ENCODE data around the gene CERKL.

CERKL gene

DNA sequence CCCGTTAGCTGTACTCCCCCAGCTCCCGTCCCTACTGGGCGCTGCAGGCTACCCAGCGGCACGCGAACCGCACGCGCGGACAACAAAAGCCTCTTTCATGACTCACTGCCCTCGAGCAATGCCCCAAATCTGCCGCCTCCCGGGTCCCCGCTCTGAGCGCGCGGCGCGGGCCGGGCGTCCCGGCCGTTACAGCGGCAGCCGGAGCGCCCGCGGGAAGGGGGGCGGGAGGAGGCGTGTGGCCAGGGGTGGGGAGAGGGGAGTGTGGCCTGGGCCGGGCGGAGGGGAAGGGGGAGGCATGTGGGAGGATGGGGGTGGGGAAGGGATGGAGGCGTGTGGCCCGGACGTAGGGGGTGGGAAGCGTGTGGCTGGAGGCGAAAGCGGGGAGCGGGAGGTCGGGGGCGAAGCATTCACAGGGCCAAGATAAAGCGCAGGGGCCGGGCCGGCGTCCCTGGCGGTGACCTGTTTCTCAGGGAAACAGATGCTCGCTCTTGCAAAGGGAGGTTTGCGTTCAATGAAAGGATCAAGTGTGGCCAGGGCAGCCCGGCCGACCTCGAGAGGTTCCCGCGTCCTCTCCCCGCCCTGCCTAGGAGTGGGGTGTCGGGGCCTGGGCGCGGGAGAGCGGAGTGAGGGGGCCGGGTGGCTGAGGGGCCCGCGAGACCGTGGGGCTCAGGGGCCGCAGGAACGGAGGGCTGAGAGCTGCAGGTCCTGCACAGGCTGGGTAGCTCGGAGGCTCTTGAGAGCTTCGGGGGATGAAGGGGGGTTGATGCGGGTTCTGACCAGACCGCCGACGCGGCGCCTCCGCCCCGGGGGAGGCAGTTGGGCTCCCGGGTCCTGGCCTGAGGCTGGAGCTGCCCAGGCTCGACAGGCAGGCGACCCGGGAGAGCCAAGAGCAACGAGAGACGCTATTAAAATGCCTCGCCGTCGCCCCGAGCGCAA is 26.9 kb upstream of the CERKL start:
- DNase-seq (ENCODE audit: insufficient read length) (no peak), FAIRE-seq (no peak)
- TF ChIP-seq TAF1 (IDR thresholded peaks at IDR 0.05; ENCODE audit: borderline replicate concordance, low read depth, low read length) (no peak), POLR2AphosphoS5 (IDR thresholded peaks at IDR 0.05; ENCODE audit: low read depth, low read length) (no peak), POLR2A (IDR thresholded peaks at IDR 0.05; ENCODE audit: low read depth, low read length) (no peak)

DNA sequence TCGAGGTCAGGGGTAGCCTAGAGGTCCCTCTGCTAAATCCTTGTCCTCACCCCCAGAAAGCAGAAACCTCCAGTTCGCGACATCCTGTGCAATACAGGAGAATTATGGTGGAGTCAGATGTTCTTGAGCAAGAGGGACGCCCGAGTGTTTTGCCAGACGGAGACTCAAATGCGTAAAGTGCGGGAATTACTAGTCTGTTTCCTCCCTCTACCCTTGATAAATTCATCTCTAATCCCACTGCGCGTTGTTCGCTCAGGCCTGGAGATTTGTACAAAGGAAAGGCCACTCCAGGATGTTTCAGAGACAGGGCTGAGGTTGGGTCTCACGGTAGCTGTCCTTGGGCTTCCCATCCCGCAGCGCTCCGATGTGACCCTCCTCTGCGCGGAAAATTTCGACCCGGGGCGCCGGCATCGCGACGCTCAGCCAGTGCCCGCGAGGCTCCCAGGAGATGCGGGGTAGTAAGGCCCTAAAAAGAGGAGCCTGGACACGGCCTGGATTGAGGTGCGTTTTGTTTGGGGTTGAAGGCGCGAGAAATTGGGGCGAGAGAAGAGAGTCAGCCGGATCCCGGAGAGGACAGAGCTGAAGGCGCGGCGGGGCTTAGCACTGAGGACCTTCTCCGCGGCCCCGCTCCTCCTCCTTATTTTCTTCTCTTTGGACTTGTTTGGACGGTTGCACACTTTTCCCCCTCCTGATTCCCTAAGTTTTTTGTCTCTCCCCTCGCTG is 26.1 kb upstream of the CERKL start:
- DNase-seq (ENCODE audit: insufficient read length) (no peak), FAIRE-seq (no peak)
- TF ChIP-seq POLR2AphosphoS5 (IDR thresholded peaks at IDR 0.05; ENCODE audit: low read depth, low read length) = no peak
- no peak for TF ChIP-seq TAF1 (IDR thresholded peaks at IDR 0.05; ENCODE audit: borderline replicate concordance, low read depth, low read length)
- TF ChIP-seq POLR2A (IDR thresholded peaks at IDR 0.05; ENCODE audit: low read depth, low read length) = no peak

DNA sequence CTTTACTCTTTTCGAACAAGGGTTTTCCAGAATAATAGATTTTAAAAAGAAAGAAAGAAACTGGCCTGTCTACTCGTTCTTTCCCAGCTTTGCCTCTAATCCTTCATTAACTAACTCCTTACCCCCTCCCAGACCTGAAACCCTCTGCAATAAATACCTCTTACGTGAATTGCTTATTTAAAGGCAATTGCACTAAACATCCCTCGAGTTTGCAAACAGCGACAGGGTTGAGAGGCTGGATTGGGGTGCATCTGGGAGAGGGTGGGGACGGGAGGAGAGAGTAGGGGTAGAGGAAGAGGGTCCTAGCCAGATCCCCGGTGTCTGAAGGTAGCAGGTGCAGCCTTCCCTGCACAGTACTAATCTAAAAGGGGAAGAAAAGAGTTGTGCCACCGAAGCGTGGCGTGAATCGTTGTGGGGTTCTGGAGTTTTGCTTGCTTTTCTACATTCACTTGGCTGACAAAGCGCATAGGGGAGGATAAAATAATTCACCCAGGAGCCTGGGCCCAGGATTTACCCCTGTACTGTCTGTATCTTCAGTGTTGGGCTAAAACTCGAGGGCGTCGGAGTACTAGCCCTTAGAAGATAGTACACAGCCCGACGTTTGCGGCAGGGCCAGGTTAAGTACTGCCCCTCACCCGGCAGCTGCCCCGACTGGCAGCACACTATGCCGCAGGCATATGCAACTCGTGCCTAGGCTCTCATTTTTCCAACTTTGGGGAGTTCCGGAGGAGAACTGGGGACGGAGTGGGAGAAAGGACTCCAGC is 25.3 kb upstream of the CERKL start:
- no peak for TF ChIP-seq POLR2A (IDR thresholded peaks at IDR 0.05; ENCODE audit: low read depth, low read length)
- TF ChIP-seq POLR2AphosphoS5 (IDR thresholded peaks at IDR 0.05; ENCODE audit: low read depth, low read length) = no peak
- TF ChIP-seq TAF1 (IDR thresholded peaks at IDR 0.05; ENCODE audit: borderline replicate concordance, low read depth, low read length) = no peak
- DNase-seq (ENCODE audit: insufficient read length) (no peak), FAIRE-seq (no peak)

DNA sequence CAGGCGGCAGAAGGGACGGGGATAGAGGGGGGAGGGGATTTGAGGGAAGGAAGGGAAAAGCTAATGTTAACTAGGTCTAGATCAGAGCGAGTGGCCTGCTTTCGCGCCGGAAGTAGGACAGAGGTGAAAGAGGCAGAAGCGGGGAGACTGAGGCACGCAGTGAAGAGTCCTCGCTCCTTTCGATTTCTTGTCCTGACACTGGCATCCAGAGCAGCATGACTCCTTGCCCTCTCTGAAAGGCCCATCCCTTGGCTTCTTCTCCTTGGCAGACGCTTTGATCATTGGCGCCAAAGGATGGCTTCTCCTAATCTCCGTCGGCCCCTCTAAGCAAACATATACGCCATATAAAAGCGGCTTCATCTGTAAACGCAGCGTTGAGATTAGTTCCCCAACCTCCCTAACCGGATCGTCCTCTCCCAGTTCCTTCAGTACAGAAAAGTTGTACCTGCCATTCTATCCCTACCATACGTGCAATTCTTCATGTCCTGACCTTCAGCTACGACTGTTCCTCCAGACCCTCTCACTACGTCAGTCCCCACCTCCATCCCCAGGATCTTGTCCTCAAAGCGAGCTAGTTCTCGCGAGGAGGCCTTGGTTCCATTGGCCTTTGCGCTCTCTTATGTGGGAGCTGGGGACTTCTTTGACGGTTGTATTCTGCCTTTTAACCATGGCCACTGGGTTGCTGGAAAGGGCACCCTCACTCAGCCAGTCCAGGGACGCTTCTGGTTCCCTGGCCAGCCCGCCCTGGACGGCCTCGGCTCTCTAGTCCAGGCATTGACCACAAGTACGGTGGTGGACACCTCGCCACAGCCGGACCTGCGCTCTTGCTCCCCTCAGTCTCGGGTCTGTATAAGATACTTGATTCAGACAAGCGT is 24.3 kb upstream of the CERKL start:
- no peak for TF ChIP-seq POLR2AphosphoS5 (IDR thresholded peaks at IDR 0.05; ENCODE audit: low read depth, low read length)
- TF ChIP-seq TAF1 (IDR thresholded peaks at IDR 0.05; ENCODE audit: borderline replicate concordance, low read depth, low read length) = no peak
- no peak for TF ChIP-seq POLR2A (IDR thresholded peaks at IDR 0.05; ENCODE audit: low read depth, low read length)
- no peak for FAIRE-seq
- DNase-seq (ENCODE audit: insufficient read length) = no peak

DNA sequence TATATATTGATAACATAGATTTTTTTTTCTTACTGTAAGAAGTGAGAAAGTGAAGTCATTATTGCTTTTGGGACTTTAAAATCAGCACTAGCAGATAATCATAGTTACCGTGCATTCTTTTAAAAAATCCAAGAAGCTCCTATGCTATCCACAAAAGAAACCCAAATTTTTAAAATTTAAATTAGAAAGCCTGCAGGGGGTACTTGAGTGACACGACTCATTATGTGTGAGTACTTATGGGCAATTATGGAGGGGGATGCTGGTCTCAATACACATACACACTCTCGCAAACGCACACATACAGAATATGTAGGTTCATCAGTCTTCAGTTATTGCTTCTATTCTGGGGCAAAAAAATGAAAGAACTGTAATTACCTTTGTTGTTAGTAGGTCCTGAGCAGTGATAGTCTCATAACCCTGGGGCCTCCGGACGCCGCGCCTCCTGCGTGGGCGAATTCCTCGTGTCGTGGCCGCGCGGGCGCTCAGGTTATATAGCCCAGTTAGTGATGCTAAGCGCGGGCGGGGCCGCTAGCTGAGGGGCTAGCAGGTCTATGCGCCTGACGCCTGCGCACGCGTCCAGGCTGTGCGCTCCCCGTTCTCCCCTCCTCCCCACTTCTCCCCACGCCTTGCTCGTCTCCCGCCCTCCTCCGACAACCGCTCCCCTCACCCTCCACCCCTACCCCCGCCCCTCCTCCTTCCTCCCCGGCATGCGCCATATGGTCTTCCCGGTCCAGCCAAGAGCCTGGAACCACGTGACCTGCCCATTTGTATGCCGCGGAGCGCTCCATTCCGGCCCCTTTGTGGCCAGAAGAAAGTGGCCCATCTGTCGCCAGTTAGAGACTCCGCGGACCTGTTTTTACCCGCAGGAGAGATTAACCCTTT is 23.4 kb upstream of the CERKL start, which contains the start of gene NEUROD1:
NEUROD1 (minus strand) TSS at position 463 of the 882 bp plus-strand sequence. CDS start 1,657 bp downstream, outside the sequence.
- TF ChIP-seq POLR2AphosphoS5 (IDR thresholded peaks at IDR 0.05; ENCODE audit: low read depth, low read length) (no peak), TAF1 (IDR thresholded peaks at IDR 0.05; ENCODE audit: borderline replicate concordance, low read depth, low read length) (no peak), POLR2A (IDR thresholded peaks at IDR 0.05; ENCODE audit: low read depth, low read length) (no peak)
- no peak for DNase-seq (ENCODE audit: insufficient read length)
- no peak for FAIRE-seq

DNA sequence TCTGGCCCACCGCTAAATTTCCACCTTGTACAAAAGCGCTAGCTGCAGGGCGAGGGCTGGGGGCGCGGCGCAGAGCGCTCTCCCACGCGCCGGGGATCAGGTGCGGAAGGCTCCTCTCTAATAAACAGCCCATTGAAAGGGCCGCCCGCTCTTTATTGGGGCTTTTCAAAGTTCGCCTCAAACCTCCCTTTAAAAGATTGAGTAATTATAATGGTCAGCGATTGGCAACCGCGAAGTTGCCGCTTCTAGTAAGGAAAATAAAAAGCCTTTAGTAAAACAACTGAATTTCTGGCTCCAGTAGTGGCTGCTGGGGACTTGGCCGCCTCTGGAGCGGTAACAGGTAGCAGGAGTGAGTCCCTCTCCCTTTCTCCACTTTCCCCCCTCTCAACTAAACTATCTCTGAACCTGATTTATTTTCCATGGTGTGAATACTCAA is 22.7 kb upstream of the CERKL start:
- no peak for TF ChIP-seq POLR2AphosphoS5 (IDR thresholded peaks at IDR 0.05; ENCODE audit: low read depth, low read length)
- no peak for TF ChIP-seq POLR2A (IDR thresholded peaks at IDR 0.05; ENCODE audit: low read depth, low read length)
- no peak for TF ChIP-seq TAF1 (IDR thresholded peaks at IDR 0.05; ENCODE audit: borderline replicate concordance, low read depth, low read length)
- no peak for DNase-seq (ENCODE audit: insufficient read length)
- no peak for FAIRE-seq

DNA sequence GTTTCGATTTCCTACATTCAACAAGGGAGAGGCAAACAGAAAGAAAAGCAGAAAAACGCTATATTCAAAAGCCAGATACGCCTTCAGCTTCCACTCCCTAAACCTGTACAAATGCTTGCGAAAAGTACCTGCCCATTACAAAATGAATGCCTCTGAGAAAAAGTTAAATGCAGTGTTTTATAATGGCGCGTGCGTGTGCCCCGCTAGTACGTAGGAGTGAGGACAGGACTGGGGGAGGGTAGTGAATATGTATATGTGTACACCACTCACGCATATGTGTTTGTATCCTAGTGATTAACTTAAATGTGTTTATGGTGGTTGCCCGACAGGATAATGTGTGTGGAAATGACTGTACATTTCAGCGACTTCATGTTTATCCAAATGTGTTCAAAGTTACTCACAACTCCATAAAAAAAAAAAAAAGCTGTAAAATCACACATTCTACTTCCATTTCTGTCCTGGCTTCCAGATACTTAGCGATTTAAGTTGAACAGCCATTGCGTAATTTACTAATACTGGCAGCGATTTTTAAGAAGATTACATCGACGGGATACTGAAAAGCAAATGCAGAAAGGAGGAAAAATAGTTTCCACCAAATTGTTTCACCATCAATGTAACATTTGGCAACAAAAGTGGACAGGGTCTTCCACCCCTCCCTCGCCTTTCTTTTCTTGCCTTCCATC is 22.1 kb upstream of the CERKL start:
- FAIRE-seq (no peak), DNase-seq (ENCODE audit: insufficient read length) (no peak)
- no peak for TF ChIP-seq TAF1 (IDR thresholded peaks at IDR 0.05; ENCODE audit: borderline replicate concordance, low read depth, low read length)
- TF ChIP-seq POLR2AphosphoS5 (IDR thresholded peaks at IDR 0.05; ENCODE audit: low read depth, low read length) = no peak
- no peak for TF ChIP-seq POLR2A (IDR thresholded peaks at IDR 0.05; ENCODE audit: low read depth, low read length)

DNA sequence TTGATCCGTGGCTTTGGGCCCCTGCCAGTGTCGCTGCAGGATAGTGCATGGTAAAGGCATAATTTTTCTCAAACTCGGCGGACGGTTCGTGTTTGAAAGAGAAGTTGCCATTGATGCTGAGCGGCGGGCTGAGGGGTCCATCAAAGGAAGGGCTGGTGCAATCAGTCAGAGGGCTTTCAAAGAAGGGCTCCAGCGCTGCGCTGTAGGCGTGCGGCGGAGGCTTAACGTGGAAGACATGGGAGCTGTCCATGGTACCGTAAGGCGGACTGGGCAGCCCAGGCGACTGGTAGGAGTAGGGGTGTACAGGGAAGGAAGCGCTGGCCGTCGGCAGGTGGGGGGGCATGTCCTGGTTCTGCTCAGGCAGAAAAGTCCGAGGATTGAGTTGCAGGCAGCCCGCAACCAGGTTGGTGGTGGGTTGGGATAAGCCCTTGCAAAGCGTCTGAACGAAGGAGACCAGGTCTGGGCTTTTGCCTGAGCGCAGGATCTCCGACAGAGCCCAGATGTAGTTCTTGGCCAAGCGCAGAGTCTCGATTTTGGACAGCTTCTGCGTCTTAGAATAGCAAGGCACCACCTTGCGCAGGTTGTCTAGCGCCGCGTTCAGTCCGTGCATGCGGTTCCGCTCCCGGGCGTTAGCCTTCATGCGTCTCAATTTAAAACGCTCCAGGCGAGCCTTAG is 21.1 kb upstream of the CERKL start:
- TF ChIP-seq POLR2A (IDR thresholded peaks at IDR 0.05; ENCODE audit: low read depth, low read length) (no peak), POLR2AphosphoS5 (IDR thresholded peaks at IDR 0.05; ENCODE audit: low read depth, low read length) (no peak), TAF1 (IDR thresholded peaks at IDR 0.05; ENCODE audit: borderline replicate concordance, low read depth, low read length) (no peak)
- DNase-seq (ENCODE audit: insufficient read length) = no peak
- peak; percentile 9 for FAIRE-seq

DNA sequence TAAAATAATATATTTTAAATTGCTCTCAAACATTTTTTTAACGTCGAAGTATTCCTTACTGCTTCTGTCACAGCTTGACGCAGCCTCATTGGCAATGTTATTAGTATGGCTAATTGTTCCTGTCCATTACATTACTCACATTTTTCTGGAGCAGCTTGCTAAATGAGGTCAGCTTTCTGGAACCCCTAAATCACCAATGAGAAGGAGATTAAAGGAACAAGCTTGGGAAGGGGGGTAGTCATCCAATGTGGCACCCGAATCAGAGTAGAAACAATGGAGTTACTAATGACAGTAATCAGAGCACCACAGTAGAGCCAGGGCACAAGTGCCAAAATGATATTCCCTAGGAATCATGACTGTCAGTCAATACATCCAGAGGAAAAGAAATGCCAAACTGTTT is 18.3 kb upstream of the CERKL start:
- DNase-seq (ENCODE audit: insufficient read length) = no peak
- no peak for TF ChIP-seq POLR2A (IDR thresholded peaks at IDR 0.05; ENCODE audit: low read depth, low read length)
- no peak for TF ChIP-seq TAF1 (IDR thresholded peaks at IDR 0.05; ENCODE audit: borderline replicate concordance, low read depth, low read length)
- no peak for TF ChIP-seq POLR2AphosphoS5 (IDR thresholded peaks at IDR 0.05; ENCODE audit: low read depth, low read length)

More for the DNA sequence above, 18.3 kb upstream of the CERKL start:
- no peak for FAIRE-seq

Measured in GM12892 (cell line).